HG03354 (cell line): ENCODE measurements around the gene HOXD11.

Experiments used
- ATAC-seq: cut with Tn5 transposase; IDR thresholded peaks from one replicate; pipeline ENCODE4 v1.9.1; 2021; ENCODE audit warnings: mild to moderate bottlenecking; ENCODE audit not compliant: unreplicated experiment, poor library complexity, severe bottlenecking

The HOXD11 gene

DNA sequence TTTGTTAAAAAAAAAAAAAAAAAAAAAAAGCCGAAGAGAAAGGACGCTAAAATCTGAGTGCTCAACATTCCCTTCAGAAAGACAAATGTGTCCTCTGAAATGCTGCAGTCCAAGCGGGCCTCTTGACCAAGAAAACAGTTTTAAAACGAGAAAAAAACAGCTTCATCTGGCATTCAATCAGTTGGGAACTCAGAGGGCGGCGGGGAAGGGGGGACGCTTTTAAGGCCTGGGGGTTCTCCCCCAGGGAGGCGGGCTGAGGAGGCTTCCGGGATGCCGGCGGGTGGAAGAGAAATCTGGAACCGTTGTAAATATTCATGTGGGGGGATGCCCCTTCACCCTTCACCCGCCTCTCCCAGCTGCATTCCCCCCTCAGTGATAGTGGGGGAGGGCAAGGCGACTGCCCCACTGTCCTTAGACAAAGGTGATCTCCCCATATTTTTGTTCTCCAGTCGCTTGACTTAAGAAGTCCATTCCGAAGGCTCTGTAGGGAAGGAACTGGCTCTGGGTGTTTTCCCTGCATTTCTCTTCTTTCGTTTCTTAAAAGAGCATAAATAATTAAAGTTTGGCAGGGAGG is 3.3 kb upstream of the HOXD11 start:
- no peak for ATAC-seq

GRCh38 chr2:176104316-176105077 is 2.6 kb upstream of the HOXD11 start:
- no peak for ATAC-seq

GRCh38 chr2:176105078-176105729 is 1.9 kb upstream of the HOXD11 start:
- no peak for ATAC-seq

- ATAC-seq, result no peak
Observed at GRCh38 chr2:176105730-176106580, 1.1 kb upstream of the HOXD11 start.

GRCh38 chr2:176107731-176108181 is 676 bp downstream of the HOXD11 start:
- no peak for ATAC-seq

GRCh38 chr2:176109192-176109901 is 2.3 kb downstream of the HOXD11 start:
- no peak for ATAC-seq

DNA sequence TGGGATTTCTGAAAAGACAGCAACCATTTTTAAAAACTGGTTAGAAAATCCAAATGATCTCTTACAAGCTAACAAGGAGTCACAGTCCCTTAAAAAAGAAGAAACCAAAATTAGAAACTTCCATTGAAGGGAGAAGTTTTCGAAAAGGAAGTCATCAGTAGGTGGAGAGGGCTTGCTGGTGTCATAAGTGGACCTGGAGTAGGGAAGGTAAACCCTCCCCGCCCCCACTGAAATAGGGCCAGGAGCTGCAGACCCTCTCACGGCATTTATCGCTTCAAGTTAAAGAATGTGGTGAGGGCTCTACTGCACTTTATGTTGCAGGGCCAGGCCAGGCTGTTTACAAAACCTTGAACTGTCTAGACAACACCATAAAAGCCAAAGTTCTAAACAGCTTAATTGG is 2.9 kb downstream of the HOXD11 start:
- ATAC-seq, result no peak

DNA sequence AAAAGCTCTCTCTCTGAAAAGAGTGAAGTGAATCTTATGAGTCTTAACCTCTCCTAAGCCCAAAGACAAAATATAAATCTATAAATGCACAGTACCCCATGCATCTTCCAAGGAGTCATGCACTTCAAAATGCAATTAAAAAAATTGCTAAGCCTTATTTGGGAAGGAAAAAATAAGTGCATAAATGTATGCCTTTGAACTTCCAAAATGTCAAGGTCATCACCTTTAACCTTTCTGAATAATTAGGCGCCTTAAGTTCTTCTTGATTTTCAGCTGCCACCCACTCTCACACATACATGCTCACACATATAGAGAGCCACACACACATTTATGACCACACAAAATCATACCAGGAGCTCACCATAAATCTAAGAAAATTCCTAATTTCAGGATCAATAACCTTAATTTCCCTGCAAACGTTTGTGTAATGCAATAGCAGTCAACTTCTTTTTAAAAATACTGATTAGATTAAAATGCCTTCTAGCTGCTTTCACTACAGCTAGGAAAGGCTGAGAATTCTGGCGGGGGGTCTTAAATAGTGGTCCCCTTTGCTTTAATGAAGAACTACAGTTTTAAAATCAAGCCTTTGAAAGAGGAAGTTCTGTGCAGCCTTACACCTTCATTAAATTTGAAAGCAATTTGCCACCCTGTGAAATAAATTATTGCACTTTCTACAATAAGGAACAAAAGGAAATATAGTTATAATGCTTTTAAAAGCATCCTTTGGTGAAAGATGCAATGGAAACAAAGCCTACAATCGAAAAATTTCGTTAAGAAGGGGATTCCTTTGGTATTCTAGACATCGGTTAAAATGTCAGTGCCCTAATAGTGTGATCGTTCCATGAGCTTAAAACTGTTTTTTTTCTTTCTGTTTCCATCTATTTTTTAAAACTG is 3.6 kb downstream of the HOXD11 start:
- no peak for ATAC-seq

- ATAC-seq, result no peak
Observed at GRCh38 chr2:176111309-176111663, 4.2 kb downstream of the HOXD11 start.

DNA sequence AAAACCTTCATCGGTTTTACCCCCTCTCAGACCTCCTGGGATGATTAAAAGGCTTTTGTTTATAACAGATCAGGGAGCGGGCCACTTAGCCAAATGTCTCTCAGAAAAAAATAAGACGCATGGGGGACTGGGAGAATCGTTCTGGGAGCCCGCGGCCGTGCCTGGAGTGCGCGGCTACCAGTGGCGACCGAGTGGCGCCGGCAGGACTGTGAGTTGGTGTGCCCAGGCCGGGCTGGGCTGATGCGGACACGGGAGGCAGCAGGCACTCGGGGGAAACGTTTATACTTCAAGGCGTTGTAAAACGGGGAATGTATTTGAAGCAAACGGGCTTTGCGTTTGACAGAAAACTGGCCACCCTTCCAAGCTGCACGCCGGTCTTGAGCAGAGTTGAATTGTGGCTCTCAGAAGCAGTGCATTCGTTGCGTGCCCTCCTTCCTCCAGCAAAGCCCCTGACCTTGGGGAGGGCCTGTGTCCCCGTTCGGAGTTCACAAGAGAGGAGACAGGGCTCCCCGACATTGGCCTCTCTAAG is 4.8 kb downstream of the HOXD11 start:
- no peak for ATAC-seq

DNA sequence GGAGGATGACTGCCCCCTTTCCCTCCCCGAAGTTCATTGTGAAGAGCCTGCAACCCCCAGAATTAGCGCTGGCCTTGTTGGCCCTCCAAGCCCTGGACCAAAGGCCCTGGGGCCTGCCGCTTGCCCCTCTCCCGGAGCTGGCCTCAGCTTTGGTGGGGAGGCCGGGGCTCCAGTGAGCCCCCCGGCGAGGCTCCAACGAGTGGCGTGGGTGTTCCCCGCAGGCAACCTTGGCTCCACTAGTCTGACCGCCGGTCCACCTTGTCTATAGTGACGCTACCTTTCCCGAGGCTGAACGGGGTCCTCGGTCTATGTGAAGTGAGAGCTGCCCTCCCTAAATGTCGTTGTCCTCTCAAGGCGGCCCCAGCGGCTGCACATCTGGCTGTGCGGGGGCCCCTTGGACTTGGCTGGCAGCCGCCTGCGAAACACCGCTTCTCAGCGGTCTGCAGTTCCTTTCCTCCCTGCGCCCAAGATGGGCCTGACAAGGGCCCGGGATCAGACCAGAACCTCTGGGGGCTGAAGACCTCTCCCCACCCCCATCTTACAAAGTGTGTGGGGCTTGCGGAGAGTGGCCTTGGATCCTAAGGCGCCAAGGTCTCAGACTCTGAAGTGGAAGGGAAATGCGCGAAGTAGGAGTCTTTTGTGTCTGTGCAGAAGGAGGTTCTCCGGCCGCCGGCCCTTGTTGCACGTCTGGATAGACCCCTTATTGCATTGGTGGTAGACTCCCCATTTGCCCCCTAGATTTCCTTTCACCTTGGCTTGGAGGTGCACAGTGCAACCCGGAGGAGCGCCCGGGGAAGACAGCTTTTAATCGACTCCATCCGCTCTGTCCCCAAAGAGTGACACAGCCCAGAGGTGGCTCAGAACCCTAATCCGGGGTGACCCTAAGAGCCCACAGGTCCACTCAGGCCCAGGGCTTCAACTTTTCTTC is 5.6 kb downstream of the HOXD11 start:
- ATAC-seq, result no peak

- no peak for ATAC-seq
Observed at GRCh38 chr2:176114120-176114929, 7.2 kb downstream of the HOXD11 start.

DNA sequence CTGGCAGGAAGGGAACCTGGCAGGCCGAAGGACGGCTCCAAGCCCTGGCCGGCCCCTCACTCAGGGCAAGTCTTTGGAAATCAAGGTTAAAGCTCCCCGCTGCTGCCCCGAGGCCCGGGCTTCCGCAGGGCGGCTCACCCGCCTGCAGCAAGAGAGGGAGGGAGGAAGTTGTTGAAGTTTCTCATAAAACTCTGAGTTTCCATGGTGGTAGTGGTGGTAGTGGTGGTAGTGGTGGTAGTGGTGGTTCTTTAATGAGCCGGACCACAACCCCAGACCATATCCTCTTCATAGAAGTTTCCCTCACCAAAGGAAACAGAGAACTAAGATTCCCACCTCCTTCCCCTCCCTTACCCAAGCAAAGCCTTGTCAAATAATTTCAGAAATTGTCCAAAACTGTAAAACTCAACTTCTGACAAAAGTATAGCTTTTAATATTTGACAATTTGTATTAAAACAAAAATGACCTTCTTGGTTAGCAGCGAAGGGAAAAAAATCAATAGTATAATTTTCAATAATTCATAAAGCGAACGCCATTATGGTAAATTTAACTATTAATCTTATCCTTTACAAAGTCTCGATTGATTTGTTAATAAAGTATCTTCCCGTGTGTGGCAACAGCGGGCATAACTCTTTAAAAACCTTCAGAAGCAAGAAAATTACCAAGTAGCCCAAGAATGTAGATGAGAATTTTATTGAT is 8.0 kb downstream of the HOXD11 start:
- ATAC-seq, result no peak

DNA sequence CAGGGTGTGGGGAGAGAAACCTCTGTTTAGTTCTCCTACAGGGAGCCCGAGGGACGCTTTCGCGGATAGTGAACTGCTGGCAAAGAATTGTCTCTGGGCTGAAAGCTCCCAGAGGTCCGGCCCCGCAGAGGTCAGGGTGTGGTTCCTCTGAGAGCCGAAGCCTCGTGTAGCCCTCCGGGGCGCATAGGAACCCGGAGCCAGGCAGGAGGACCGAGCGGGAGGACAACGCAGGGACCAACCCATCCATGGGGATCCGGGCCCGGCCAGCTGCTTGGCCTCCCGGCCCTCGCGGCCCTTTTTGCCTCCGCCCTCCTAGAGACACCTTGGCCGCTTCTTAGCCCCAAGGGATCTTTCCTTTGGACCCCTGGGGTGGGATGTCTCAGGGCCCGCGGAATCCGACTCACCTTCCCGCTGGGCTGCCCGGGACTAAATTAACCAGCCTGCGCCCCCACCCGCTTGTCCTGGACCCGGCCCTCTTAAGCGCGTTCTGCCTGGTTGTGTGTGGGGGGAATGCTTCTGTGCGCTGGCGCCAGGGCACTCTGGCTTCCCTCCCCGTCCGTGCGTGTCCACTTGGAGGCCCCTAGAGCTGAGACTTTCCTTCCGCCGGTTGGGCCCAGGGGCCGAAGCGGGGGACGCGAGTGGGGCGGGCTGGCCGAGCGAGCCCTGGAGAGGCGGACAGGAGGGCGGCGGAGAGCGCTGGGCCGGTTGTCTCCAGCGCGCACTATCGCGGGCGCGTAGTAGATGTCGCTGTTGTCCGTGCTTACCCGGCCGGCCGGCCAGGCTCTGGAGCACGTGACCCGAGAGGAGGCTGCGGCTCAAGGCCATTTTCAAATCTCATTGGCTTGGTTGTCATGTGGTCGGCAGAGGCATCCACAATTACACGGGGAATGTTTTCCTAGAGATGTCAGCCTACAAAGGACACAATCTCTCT is 9.1 kb downstream of the HOXD11 start, which contains the start of gene HOXD10:
TSS of gene HOXD10 (plus strand) at position 896 of the 931 bp plus-strand sequence. CDS start 56 bp downstream, outside the sequence.
- ATAC-seq, result no peak
